ENCODE measurements around the gene IL11.

GRCh38 chr19:55341171-55341588 is 29.1 kb downstream of the IL11 start:
- TF ChIP-seq, protein P1, sequence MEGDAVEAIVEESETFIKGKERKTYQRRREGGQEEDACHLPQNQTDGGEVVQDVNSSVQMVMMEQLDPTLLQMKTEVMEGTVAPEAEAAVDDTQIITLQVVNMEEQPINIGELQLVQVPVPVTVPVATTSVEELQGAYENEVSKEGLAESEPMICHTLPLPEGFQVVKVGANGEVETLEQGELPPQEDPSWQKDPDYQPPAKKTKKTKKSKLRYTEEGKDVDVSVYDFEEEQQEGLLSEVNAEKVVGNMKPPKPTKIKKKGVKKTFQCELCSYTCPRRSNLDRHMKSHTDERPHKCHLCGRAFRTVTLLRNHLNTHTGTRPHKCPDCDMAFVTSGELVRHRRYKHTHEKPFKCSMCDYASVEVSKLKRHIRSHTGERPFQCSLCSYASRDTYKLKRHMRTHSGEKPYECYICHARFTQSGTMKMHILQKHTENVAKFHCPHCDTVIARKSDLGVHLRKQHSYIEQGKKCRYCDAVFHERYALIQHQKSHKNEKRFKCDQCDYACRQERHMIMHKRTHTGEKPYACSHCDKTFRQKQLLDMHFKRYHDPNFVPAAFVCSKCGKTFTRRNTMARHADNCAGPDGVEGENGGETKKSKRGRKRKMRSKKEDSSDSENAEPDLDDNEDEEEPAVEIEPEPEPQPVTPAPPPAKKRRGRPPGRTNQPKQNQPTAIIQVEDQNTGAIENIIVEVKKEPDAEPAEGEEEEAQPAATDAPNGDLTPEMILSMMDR (IDR thresholded peaks at IDR 0.05): no peak
- TF ChIP-seq POLR2A (IDR thresholded peaks at IDR 0.05) (no peak), EP300 (IDR thresholded peaks at IDR 0.05) (no peak), POLR2AphosphoS5 (IDR thresholded peaks at IDR 0.05) (peak in 1 of 2 donors; percentile 21)
